WI38 (cell line): ENCODE results near the gene CMPK2.

Experiments used
- H3K4me3 ChIP-seq: 2 replicates; pipeline ENCODE4 v1.5.1; 2011; ENCODE audit warnings: low read depth, mild to moderate bottlenecking, control low read depth, low read length
- TF ChIP-seq, protein P1 (sequence below): IDR thresholded peaks from 2 replicates; pipeline ENCODE4 v1.5.1; 2012; ENCODE audit warnings: low read depth, mild to moderate bottlenecking, control low read depth, low read length

Gene CMPK2

GRCh38 chr2:6887751-6888192 is 22.1 kb upstream of the CMPK2 start:
- no peak overlapping the region for H3K4me3 ChIP-seq
- TF ChIP-seq, protein P1, sequence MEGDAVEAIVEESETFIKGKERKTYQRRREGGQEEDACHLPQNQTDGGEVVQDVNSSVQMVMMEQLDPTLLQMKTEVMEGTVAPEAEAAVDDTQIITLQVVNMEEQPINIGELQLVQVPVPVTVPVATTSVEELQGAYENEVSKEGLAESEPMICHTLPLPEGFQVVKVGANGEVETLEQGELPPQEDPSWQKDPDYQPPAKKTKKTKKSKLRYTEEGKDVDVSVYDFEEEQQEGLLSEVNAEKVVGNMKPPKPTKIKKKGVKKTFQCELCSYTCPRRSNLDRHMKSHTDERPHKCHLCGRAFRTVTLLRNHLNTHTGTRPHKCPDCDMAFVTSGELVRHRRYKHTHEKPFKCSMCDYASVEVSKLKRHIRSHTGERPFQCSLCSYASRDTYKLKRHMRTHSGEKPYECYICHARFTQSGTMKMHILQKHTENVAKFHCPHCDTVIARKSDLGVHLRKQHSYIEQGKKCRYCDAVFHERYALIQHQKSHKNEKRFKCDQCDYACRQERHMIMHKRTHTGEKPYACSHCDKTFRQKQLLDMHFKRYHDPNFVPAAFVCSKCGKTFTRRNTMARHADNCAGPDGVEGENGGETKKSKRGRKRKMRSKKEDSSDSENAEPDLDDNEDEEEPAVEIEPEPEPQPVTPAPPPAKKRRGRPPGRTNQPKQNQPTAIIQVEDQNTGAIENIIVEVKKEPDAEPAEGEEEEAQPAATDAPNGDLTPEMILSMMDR = no peak

DNA sequence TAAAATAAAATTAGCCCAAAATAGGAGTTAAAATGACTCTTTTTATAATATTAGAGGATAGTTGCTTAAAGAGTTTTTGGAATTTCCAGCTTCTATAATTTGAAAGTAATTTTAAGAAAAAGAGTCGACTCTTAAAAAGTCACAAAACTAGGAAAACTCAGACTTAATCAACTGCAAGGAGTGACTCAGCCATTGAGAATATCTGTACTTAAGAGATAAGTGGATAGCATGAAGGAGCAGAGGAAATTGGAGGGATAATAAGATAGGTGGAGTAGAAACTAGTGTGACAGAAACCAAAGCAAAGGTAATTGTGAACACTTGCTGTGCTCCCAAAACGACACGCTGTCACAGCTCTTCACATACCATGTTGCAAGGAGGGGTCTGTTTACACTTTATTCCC is 20.3 kb upstream of the CMPK2 start:
- TF ChIP-seq, protein P1 = no peak
- H3K4me3 ChIP-seq = no peak overlapping the region

GRCh38 chr2:6885551-6885950 is 19.8 kb upstream of the CMPK2 start:
- TF ChIP-seq, protein P1 = no peak
- no peak overlapping the region for H3K4me3 ChIP-seq

- H3K4me3 ChIP-seq = no peak overlapping the region
- TF ChIP-seq, protein P1 = no peak
Measured at GRCh38 chr2:6883448-6884122, 17.9 kb upstream of the CMPK2 start.

DNA sequence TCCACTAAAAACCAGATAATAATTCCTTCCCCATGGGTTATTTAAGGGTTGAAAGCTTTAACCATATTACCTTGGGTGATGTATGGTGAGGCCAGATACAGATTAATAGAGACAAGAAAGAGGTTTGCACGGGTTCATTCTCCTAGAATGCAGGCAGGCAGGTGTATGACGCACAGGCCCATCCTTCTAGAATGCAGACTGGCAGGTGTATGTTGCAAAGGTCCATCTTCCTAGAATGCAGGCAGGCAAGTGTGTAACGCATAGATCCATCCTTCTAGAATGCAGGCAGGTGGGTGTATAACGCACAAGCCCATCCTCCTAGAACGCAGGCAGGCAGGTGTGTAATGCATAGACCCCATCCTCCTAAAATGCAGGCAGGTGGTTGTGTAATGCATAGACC is 15.8 kb upstream of the CMPK2 start:
- TF ChIP-seq, protein P1 = no peak
- no peak overlapping the region for H3K4me3 ChIP-seq

DNA sequence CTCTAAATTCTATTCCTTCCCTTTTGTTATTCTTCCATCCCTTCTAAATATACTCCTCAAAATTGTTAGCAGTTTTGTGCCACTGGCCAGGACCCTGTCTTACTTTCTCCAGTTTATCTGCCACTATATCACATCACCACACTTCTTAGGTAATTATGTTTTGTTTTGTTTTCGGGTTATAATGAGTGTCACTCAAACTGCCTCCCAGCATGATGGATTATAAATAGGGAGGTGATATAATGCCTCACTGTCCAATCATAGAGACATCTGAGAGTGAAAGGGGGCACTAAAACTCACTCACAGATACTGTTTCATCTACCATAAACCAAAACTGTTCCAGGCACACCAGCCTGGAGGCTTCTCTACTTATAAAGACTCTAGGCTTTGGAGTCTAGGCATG is 15.3 kb upstream of the CMPK2 start:
- no peak overlapping the region for H3K4me3 ChIP-seq

DNA sequence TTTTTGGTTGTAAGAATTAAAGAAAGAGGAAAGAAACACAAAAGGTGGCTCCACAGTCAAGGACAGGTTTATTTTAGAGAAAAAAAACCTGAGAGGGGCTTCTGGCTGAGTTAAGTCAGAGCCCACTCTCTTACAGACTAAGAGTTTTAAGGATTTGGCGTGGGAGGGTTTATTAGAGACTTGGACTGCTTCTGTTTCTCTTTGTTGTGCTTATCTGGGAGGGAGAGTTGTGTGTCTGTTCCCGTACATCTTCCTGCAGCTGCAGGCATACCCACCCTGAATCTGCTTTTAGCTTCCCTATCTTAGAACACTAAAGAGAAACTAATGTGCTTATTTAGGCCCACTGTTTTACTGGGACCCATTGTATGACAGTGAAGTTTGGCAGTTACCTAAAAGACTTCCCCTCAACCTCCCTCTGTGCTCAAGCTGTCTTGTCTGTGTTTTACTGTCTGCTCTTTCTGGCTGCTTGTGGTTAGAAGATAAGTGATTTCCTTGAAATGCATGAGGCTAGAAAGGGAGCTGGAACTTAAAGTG is 14.6 kb upstream of the CMPK2 start:
- TF ChIP-seq, protein P1 = no peak
- no peak overlapping the region for H3K4me3 ChIP-seq

More for the DNA sequence above, 15.3 kb upstream of the CMPK2 start:
- TF ChIP-seq, protein P1 = no peak
